DMS53 (cell line): ENCODE measurements around the gene GNB1L.

ENCODE experiments used
- DNase-seq: peaks from one replicate; lab custom pipeline; 2025; lab: John Stamatoyannopoulos, UW

GNB1L gene

GRCh38 chr22:19760951-19761724 is 93.5 kb downstream of the GNB1L start:
- peak; percentile 16 for DNase-seq

GRCh38 chr22:19760058-19760950 is 94.4 kb downstream of the GNB1L start, which contains the start of gene TBX1:
TSS of gene TBX1 (plus strand) at chr22:19760778. CDS start at chr22:19760844, 66 bp downstream.
- DNase-seq: no peak

- no peak for DNase-seq
Observed at GRCh38 chr22:19759427-19760057, 95.1 kb downstream of the GNB1L start.

- no peak for DNase-seq
Observed at GRCh38 chr22:19758896-19759426, 95.7 kb downstream of the GNB1L start.

- no peak for DNase-seq
Observed at GRCh38 chr22:19757985-19758895, 96.4 kb downstream of the GNB1L start.

- DNase-seq: no peak
Observed at GRCh38 chr22:19757140-19757984, 97.3 kb downstream of the GNB1L start.

- peak; percentile 65 for DNase-seq
Observed at GRCh38 chr22:19756288-19757128, 98.2 kb downstream of the GNB1L start.

- DNase-seq: no peak
Observed at GRCh38 chr22:19755722-19756287, 98.9 kb downstream of the GNB1L start.

GRCh38 chr22:19755145-19755710 is 99.4 kb downstream of the GNB1L start:
- DNase-seq: no peak

GRCh38 chr22:19754701-19755144 is 100.0 kb downstream of the GNB1L start:
- DNase-seq: no peak

- DNase-seq: no peak
Observed at GRCh38 chr22:19753996-19754700, 100.5 kb downstream of the GNB1L start.

GRCh38 chr22:19753090-19753842 is 101.4 kb downstream of the GNB1L start:
- no peak for DNase-seq

GRCh38 chr22:19751497-19752245 is 103.0 kb downstream of the GNB1L start:
- no peak for DNase-seq

- DNase-seq: no peak
Observed at GRCh38 chr22:19750507-19751490, 103.9 kb downstream of the GNB1L start.

- DNase-seq: no peak
Observed at GRCh38 chr22:19749876-19750275, 104.8 kb downstream of the GNB1L start.
